Medulla oblongata (tissue), 1 donor: ENCODE data around the gene BTLA.
"Not testable (repeated sequence)": the region's sequence is repeated elsewhere in the genome, so short reads cannot be mapped to it uniquely, and the experiment has no call there.

ENCODE experiments used
- DNase-seq: peaks from one replicate; pipeline ENCODE4 v3.0.0-alpha.2; 2015; ENCODE audit errors: extremely low spot score

The BTLA gene

DNA sequence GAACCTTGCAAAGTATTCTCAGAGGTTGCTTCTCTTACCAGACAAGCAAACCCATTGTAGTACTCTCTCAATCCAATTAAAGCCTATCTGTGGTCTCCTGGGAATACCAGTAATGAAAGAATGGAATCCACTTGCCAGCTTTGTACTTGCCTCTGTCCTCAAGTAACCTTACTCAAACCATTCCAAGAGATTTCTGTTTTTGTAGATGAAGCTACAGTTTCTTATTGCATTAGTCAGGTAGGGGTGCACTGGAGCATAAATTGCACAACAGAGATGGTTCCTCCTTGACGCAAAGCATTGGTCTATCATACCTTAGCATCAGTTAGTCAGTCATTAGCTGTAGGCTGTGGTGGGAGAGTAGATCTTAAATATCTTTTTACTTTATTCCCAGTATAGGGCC, 52.9 kb downstream of the BTLA start:
- no peak for DNase-seq

DNA sequence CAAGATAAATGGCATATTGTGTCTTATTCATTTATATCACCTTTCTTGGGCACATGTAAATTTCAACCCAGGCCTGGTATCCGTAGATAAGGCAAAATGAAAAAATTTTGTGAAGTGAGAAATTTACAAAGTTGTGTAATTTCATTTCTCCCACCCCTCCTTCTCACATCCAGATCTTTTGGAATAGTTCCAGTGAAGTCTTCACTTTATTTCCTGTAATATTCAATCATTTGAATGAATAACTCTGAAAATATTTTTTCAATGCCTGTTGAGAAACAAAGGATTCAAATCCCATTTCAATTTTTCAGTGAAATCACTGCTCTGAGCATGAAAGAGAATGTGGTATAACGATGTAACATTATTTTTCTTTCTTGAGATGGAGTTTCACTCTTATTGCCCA, 53.4 kb downstream of the BTLA start:
- no peak for DNase-seq

DNA sequence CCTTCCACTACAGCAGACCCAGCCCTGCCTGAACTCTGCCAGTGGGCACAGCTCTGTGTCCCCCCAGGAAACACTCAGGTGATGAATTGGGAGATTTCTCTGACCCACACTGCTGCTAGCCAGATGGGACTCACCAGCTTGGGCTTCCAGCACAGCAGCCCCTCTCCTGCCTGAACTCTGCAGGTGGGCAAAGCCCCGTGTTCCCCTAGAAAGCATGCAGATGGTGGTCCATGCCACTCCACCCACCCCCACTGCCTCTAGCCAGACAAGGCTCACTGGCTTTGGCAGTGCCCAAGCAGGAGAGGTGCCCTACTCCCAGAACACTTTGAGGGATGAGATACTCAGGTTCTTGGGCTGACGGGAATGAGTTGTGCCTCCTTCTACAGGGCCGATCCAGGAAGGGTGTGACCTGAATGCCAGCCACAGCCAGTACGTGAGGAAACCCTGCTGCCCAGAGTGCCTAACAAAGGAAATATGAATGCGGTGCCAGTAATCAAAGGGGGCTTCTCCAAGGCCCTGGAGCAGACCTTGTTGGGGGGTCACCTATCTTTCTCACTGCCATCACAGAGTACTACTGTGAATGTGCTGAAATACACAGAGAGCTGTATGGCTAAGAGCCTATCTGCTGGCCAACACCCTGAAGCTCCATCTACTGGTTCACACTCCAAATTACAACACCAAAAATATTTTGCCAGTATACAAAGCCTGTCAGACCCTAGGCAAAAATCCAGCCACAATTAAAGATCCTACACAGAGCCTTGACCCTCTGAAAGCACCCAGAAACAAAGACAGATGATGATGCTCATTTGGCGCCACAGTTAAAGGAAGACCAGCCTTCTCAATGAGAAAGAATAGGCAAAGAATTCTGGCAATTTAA, 61.9 kb downstream of the BTLA start:
- DNase-seq, result no peak

DNA sequence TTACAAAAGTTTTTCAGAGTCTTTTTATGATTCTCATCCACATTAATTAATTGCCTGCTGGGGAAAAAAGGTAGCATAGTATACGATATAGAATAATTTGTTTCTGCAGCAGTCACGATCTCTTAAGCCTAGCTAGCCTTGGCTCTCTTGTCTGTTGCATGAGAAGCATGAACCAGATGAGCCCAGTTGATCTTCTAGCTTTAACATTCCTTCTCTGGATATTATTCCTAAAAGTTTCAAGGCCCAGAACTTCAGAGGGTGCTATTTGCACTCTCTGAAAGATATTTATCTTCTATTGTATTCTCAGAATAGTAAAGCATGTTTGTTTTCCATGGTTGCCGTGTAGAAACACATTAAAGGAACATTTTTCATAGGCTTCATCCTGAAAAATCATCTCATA, 69.3 kb downstream of the BTLA start:
- DNase-seq, result no peak

DNA sequence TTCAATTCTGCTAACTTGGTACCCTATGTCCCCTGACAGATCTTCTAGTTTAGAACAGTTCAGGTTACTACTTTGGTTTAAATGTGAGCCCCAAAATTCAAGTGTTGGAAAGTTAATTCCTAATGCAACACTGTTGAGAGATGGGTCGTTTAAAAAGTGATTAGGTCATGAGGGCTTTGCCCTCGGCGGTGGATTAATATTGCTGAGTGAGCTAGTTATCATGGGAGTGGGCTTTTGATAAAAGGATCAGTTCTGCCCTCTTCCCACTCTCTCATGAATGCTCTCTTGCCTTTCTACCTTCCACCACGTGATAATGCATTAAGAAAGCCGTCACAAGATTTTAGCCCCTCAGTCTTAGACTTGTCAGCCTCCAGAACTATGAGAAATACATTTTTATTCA, 72.1 kb downstream of the BTLA start:
- no peak for DNase-seq

DNA sequence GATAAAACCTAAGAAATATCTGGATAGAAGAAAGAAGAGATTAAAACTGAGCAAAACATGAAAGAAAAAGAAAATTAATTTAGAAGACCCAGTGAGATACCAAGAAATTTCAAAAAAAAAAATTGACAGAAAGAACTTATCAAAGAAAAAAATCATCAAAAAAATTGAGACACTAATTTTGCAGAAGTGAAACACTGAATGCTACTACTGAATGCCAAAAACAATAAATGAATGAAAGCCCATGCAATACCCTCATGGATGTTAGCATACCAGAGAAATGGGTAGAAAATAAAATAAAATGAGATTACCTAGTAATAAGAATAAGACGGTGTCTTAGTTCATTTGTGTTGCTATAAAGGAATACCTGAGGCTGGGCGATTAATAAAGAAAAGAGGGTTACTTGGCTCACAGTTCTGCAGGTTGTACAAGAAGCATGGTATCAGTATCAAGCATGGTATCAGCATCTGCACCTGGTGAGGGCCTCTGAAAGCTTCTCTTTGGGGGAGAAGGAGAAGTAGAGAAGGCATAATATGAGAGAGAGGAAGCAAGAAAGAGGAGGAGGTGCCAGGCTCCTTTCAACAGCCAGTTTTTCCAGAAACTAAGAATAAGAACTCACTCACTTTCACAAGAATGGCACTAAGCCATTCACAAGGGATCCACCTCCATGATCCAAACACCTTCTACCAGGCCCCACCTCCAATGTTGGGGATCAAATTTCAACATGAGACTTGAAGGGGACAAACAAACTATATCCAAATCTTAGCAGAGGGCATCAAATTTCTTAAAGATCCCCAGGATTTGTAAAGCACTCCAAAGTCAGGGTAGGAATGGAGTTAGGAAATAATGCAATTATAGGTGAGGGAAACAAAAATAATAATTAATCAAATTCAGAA, 73.2 kb downstream of the BTLA start:
- no peak for DNase-seq

DNA sequence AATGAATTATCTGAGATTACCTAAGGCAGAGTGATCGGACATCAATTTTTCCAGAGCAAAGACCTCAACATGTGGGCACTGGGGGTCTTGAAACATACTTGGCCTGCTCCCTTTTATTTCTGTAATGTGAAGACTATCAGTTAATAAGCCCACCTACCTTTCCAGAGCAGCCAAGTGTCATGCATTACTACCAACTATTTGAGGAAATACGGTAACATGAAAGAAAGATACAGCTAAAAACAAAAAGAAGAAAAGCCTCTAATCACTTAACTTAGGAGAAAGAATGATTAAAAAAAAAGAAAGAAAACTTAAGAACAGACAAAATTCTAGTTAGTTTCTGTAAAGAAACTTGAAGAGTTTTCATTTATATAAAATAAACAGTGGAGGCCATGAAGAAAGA, 73.9 kb downstream of the BTLA start:
- DNase-seq, result no peak

DNA sequence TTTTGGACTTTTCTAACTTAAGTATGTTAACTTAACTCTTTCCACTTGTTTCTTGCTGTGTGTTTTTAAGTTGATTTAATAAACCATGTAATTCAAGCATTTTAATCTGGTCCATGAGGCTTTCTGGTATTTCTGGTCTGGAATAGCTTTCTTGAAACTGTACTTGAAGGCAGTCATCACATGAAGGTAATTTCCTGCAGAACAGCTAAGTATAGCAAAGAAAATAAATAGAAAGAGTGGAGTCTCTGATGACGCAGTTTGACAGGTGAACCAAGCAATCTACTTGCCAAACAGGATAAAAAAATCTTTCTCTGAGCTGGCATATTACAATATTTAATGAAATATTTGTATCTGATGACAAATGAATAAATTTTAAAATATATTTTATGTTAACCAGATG, 74.9 kb downstream of the BTLA start:
- no peak for DNase-seq

DNA sequence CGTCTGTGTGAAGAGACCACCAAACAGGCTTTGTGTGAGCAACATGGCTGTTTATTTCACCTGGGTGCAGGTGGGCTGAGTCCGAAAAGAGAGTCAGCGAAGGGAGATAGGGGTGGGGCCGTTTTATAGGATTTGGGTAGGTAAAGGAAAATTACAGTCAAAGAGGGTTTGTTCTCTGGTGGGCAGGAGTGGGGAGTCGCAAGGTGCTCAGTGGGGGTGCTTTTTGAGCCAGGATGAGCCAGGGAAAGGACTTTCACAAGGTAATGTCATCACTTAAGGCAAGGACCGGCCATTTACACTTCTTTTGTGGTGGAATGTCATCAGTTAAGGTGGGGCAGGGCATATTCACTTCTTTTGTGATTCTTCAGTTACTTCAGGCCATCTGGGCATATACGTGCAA, 76.4 kb downstream of the BTLA start:
- DNase-seq, result not testable (repeated sequence)

DNA sequence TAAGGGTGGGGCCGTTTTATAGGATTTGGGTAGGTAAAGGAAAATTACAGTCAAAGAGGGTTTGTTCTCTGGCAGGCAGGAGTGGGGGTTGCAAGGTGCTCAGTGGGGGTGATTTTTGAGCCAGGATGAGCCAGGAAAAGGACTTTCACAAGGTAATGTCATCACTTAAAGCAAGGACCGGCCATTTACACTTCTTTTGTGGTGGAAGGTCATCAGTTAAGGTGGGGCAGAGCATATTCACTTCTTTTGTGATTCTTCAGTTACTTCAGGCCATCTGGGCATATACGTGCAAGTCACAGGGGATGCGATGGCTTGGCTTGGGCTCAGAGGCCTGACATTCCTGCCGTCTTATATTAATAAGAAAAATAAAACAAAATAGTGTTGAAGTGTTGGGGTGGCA, 80.7 kb downstream of the BTLA start:
- not testable (repeated sequence) for DNase-seq

DNA sequence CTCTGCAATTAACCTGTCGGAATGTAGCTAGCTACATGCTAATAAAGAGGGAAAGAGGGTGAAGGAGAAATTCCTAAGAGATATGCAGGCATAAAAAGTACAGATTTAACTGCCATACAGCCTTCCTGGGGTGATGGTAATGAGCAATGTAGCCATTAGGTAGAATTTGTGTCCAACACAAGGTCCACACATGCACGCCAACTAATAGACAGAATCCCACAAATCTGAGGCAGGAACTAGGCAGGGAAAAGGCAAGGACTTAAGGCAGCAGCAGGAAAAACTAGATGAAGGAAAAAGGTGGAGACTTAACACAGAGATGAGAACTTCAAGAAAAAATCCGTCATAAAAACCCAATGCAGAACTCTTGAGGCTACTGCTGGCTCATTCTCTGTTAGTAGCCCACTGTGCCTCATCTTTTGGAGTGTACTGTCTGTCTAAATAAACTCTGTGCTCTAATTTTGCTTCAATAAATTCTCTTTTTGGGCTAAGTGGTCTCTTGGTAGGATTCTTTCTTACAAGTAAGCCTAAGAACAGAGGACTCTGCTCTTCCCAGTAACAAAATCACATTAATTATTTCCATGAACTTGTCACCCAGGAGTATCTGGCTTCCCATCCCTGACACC, 81.5 kb downstream of the BTLA start:
- DNase-seq, result no peak

DNA sequence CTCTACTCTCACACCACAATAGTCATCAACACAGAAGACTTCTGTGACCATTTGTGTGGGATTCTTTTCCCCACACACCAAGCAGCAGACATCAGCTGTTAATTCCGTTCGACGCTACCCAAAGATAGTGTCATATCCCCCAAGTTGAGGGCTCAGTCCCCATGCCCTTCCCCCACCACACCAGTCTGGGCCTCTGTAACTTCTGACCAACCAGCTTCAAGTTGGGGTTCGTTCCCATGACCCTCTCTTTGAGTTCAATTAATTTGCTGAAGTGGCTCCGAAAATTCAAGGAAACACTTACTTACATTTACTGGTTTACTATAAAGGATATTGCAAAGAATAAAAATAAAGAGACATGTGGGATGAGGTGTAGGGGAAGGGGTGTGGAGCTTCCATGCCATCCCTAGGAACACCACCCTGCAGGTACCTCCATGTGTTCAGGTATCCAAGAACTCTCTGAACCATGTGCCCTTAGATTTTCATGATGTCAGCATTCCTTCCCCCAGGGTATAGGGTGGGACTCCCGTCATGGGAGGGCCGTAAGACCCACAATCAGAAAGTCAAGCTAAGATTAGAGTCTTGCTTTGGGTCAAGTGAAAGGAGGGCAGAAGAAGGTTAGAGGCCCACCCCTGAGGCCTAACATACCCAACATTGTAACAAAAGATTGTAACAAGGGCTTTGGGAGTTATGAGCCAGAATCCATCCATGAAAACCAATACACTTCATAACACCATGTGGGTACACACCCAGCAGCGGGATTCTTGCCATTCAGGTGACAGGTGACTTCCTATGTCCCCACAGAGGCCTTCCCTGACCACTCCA, 82.7 kb downstream of the BTLA start:
- no peak for DNase-seq

DNA sequence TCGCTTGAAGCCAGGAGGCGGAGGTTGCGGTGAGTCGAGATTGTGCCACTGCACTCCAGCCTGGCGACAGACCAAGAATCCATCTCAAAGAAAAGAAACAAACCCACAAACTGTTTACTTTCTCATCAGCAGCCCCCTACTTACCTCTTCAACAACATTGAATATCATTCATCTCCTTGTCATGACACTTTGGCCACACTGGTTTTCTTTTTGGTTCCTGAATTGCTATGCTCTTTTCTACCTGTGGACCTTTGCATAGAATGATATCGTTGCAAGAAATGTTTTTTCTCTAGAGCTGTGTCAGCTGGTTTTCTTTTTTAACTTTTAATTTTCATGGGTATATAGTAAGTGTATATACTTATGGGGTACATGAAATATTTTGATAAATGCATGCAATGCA, 83.9 kb downstream of the BTLA start:
- no peak for DNase-seq
